BLaER1 treated with 17β-estradiol and CSF1 and Interleukin-3, amounts not matched to agents 10 nM and 100 nM (cell line): ENCODE results near the gene MYOM1.
A peak's percentile ranks its signal among the peaks of the same experiment; 100 is the strongest.

Experiments
- H3K27ac ChIP-seq, 11 experiments: shearing (Covaris generic); formaldehyde crosslinking; 2 replicates each; pipeline ENCODE4 v1.8.1; 2022
- H3K27me3 ChIP-seq, 11 experiments: shearing (Covaris generic); formaldehyde crosslinking; 2 replicates each; pipeline ENCODE4 v1.8.1; 2022
- H3K36me3 ChIP-seq, 11 experiments: shearing (Covaris generic); formaldehyde crosslinking; 2 replicates each; pipeline ENCODE4 v1.8.1; 2022
- H3K4me1 ChIP-seq, 10 experiments: shearing (Covaris generic); formaldehyde crosslinking; 2 replicates each; pipeline ENCODE4 v1.8.1; 2022
- H3K4me2 ChIP-seq, 11 experiments: shearing (Covaris generic); formaldehyde crosslinking; 2 replicates each; pipeline ENCODE4 v1.8.1; 2022
- H3K4me3 ChIP-seq, 10 experiments: shearing (Covaris generic); formaldehyde crosslinking; 2 replicates each; pipeline ENCODE4 v1.8.1; 2022
- H3K9ac ChIP-seq, 11 experiments: shearing (Covaris generic); formaldehyde crosslinking; 2 replicates each; pipeline ENCODE4 v1.8.1; 2022
- H3K9me3 ChIP-seq, 11 experiments: shearing (Covaris generic); formaldehyde crosslinking; replicated peaks in 1 of 11; 2 replicates each; pipeline ENCODE4 v1.8.1; 2022
- H4K20me1 ChIP-seq, 11 experiments: shearing (Covaris generic); formaldehyde crosslinking; 2 replicates each; pipeline ENCODE4 v1.8.1; 2022
- Cebpa-rat ChIP-seq, 11 experiments: shearing (Covaris generic); IDR thresholded peaks; 2 replicates each; pipeline ENCODE4 v1.8.1; 2022

MYOM1 gene

DNA sequence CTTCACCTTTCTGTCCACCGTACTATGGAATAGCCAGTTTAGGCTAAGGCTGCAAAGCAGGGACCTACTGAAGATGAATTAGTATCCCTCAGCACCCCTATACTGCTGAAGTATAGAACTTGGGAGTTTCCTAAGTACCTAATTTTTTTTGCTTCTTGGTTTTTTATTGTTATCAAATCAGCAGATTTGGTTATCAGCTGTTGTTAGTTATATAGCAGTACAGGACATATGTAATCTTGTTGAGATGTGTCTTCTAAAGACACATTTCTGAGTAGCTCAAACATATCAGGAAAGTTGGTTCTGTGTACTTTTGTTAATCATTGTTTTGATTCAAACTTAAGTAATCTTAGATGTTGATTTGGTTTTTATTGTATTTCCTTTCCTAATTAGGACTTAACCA, 33.1 kb upstream of the MYOM1 start:
- Histone ChIP-seq H3K36me3 (peaks cover 63 to 87% (median 72%) of the 10 kb centered on the region in 11 experiments), H3K9ac (no peak overlapping the region; a peak in 1 of 22 replicates), H3K4me2 (peak overlapping the region; percentile 10 to 96 (median 92); a peak in 19 of 22 replicates), H4K20me1 (peaks cover 7 to 93% (median 87%) of the 10 kb centered on the region in 11 experiments; a peak in 21 of 22 replicates), H3K27me3 (no peaks in the 10 kb centered on the region), H3K9me3 (no peaks in the 10 kb centered on the region), H3K4me1 (peaks cover 65 to 86% (median 81%) of the 10 kb centered on the region in 10 experiments), H3K27ac (peak overlapping the region in 1 of 11 experiments; percentile 99; a peak in 2 of 22 replicates), H3K4me3 (no peak overlapping the region)
- TF ChIP-seq Cebpa-rat (IDR thresholded peaks at IDR 0.05): no peak

DNA sequence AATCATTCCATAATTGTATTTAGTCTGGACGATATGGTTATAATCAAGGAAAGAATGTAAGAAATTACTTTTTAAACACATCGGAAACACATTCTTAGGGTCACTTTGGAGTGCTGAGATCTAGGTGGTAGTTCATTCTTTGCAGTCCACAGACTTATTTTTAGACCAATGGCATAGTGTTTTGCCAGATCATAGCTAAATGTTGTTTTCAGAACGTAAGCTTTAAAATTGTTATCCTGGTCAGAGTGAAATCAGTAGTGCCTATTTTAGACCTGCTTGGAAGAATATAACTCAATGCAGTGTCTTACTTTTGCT, 32.2 kb upstream of the MYOM1 start:
- H3K4me1 ChIP-seq: peaks cover 58 to 77% (median 72%) of the 10 kb centered on the region in 10 experiments
- TF ChIP-seq Cebpa-rat (IDR thresholded peaks at IDR 0.05): no peak
- H3K9me3 ChIP-seq: no peaks in the 10 kb centered on the region
- peaks cover 8 to 84% (median 82%) of the 10 kb centered on the region in 11 experiments; a peak in 21 of 22 replicates for H4K20me1 ChIP-seq
- peaks cover 54 to 78% (median 63%) of the 10 kb centered on the region in 11 experiments for H3K36me3 ChIP-seq
- peak overlapping the region; percentile 71 to 97 (median 92) for H3K4me2 ChIP-seq
- H3K27me3 ChIP-seq: no peaks in the 10 kb centered on the region
- peak overlapping the region in 5 of 10 experiments; percentile 41 to 100 (median 93); a peak in 8 of 20 replicates for H3K4me3 ChIP-seq
- peak overlapping the region in 5 of 11 experiments; percentile 10 to 99 (median 31); a peak in 5 of 22 replicates for H3K9ac ChIP-seq
- H3K27ac ChIP-seq: peak overlapping the region in 7 of 11 experiments; percentile 3 to 100 (median 98); a peak in 8 of 22 replicates

DNA sequence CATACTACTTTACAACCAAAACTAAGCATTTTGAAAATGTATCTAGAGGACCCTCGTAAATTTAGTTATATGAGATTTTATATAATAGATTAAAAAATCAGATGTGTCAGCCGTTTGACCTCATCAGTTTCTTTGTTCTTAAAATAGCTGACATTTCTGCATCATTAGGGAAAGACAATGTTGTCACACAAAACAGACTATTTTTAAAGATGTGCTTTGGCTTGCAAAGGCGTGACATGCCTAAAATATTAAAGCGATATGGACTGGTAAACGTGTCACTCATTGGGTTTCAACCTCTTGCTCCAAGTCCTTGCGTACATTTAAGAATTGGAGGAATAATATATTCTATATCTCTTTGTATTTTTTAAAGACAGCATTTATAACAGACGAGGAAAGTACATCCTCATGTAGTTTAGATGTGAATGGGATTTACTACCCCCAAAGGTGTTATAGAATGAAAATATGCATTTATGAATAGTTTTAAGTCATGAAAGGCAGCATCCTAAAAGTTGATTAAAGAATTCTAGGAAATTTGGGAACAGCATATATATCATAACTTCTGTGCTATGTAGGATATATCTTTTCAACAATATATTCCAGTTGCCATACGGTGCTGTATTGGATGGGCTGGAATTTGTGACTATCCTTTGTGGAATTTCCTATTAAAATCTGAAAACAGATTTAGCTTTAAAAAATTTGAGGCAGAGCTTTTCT, 31.6 kb upstream of the MYOM1 start:
- Histone ChIP-seq H3K27ac (peak overlapping the region in 9 of 11 experiments; percentile 3 to 100 (median 98); a peak in 12 of 22 replicates), H4K20me1 (peaks cover 8 to 79% (median 77%) of the 10 kb centered on the region in 11 experiments; a peak in 21 of 22 replicates), H3K36me3 (peaks cover 49 to 72% (median 58%) of the 10 kb centered on the region in 11 experiments), H3K9me3 (no peaks in the 10 kb centered on the region), H3K9ac (peak overlapping the region in 5 of 11 experiments; percentile 10 to 99 (median 31); a peak in 8 of 22 replicates), H3K4me2 (peak overlapping the region; percentile 71 to 97 (median 92)), H3K4me1 (peaks cover 54 to 76% (median 67%) of the 10 kb centered on the region in 10 experiments), H3K27me3 (no peaks in the 10 kb centered on the region), H3K4me3 (peak overlapping the region in 8 of 10 experiments; percentile 25 to 100 (median 91); a peak in 13 of 20 replicates)
- TF ChIP-seq Cebpa-rat (IDR thresholded peaks at IDR 0.05): no peak

DNA sequence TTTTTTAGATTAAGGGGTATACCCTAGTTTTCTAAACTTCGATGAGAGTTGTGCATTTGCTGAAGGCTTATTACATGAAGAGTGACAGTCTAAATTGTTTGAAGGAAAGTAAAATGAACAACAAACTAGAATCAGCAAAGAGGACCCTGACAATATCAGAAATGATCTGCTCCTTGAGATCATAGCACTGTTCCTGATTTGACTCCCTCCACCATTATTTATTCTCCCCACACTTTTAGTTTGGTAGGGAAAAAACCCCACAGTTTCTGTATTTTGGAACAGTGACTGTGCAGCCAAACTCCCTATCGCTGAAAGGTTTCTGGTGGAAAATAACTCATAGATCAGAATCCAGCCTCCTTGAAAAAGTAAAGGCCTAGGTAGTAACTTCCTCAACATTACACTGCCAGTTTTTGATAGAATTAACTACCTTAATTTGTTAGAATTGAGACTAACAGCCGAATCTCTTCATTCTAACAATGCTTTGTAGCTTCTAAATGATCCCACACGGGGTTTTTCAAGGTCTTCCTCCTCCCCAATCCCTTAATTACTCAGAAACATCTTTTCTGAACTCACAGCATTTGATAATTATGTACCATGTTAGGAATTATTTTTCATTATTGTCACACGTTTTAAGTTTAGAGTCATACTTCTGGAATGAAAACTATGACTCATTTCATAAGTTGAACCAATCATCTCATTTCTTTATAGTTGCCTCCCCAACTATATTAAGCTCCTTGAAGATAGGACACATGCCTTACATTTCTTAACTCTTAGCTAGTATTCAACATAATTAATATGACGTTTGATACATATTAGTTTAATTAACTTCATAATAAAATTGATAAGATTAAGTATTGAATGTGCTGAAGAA, 30.7 kb upstream of the MYOM1 start:
- Histone ChIP-seq H3K4me2 (peak overlapping the region; percentile 87 to 97 (median 92)), H3K36me3 (peaks cover 39 to 63% (median 49%) of the 10 kb centered on the region in 11 experiments), H3K4me3 (peak overlapping the region; percentile 87 to 100 (median 92)), H3K9me3 (no peaks in the 10 kb centered on the region), H3K9ac (peak overlapping the region; percentile 62 to 100 (median 97); a peak in 21 of 22 replicates), H4K20me1 (peaks cover 8 to 69% (median 68%) of the 10 kb centered on the region in 11 experiments; a peak in 21 of 22 replicates), H3K4me1 (peaks cover 50 to 73% (median 61%) of the 10 kb centered on the region in 10 experiments), H3K27me3 (no peaks in the 10 kb centered on the region), H3K27ac (peak overlapping the region in 10 of 11 experiments; percentile 23 to 100 (median 98); a peak in 20 of 22 replicates)
- TF ChIP-seq Cebpa-rat (IDR thresholded peaks at IDR 0.05): no peak

DNA sequence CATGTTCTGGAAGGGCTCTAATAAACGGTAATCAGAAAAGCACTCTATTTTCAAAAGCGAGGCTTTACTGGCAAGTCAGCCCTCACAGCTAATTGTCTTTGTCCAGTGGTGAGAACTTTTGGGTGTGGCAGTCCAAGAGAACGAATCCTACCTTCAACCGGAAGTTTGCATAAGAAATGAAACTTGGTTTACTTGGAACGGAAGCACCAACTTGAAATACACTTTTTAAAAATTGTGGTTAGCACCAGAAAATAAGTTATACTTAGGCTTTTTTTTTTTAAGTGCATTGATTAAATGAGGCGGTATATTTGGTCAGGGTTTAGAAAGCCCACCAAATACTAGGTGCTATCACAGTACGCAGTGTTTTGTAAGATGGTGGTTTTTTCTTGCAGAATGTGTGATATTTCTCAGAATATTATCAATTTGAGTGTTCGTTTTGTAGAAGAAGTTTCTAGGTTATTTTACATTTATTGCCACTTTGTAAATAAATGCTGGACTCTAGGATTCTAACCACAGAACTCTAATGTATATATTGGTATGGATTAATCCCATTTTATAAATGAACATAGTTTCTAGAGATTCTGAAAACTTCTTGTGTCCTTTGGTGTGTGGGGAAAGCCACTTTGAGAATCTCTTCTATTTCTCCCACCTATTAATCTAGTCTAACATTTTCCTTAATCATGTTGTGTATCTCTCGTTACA, 29.0 kb upstream of the MYOM1 start:
- peaks cover 49 to 70% (median 60%) of the 10 kb centered on the region in 10 experiments for H3K4me1 ChIP-seq
- peak overlapping the region; percentile 87 to 100 (median 92) for H3K4me3 ChIP-seq
- peak overlapping the region; percentile 96 to 100 (median 98); a peak in 21 of 22 replicates for H3K27ac ChIP-seq

DNA sequence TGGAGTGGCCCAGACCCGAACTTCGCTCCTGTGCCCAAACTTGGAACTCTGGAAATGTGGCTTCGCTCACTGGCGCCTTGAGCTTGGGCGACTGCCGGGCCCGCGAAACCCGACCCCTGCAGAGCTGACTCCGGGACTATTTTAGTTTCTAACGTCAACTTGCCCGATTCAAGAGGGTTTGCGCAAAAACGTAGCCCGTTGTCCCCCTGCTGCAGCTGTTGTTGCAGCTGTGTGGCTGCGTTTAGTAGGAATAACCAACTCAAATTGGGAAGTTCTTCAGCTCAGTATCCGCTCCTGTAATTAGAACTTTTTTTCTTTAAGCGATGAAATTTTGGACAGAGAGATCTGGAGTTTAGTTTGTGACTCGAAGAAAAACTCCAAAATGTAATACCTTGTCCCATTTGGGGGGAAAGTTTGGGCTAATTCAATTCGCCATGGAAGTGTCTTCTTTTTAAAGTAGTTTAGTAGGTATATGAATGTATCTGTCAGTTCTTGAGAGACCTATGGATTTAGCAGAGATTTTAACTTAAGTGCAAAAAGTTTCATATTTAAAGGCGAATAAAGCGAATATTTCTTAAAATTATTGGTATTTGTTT, 28.4 kb upstream of the MYOM1 start:
- peaks cover 45 to 64% (median 58%) of the 10 kb centered on the region in 10 experiments for H3K4me1 ChIP-seq
- H4K20me1 ChIP-seq: peaks cover 8 to 46% (median 45%) of the 10 kb centered on the region in 11 experiments; a peak in 21 of 22 replicates
- peak overlapping the region; percentile 92 to 100 (median 97) for H3K9ac ChIP-seq
- no peak for TF ChIP-seq Cebpa-rat (IDR thresholded peaks at IDR 0.05)
- H3K36me3 ChIP-seq: peaks cover 16 to 40% (median 26%) of the 10 kb centered on the region in 11 experiments; a peak in 21 of 22 replicates
- H3K4me2 ChIP-seq: peak overlapping the region; percentile 87 to 97 (median 92); a peak in 21 of 22 replicates
- H3K27ac ChIP-seq: peak overlapping the region; percentile 96 to 100 (median 98)
- H3K4me3 ChIP-seq: peak overlapping the region; percentile 87 to 100 (median 92)
- no peaks in the 10 kb centered on the region for H3K9me3 ChIP-seq
- no peaks in the 10 kb centered on the region for H3K27me3 ChIP-seq

More for the DNA sequence above, 29.0 kb upstream of the MYOM1 start:
- no peaks in the 10 kb centered on the region for H3K9me3 ChIP-seq
- H3K27me3 ChIP-seq: no peaks in the 10 kb centered on the region
- H4K20me1 ChIP-seq: peaks cover 8 to 53% (median 51%) of the 10 kb centered on the region in 11 experiments; a peak in 21 of 22 replicates
- H3K36me3 ChIP-seq: peaks cover 23 to 47% (median 32%) of the 10 kb centered on the region in 11 experiments
- peak overlapping the region; percentile 87 to 97 (median 92) for H3K4me2 ChIP-seq
- H3K9ac ChIP-seq: peak overlapping the region; percentile 92 to 100 (median 97)
- no peak for TF ChIP-seq Cebpa-rat (IDR thresholded peaks at IDR 0.05)

DNA sequence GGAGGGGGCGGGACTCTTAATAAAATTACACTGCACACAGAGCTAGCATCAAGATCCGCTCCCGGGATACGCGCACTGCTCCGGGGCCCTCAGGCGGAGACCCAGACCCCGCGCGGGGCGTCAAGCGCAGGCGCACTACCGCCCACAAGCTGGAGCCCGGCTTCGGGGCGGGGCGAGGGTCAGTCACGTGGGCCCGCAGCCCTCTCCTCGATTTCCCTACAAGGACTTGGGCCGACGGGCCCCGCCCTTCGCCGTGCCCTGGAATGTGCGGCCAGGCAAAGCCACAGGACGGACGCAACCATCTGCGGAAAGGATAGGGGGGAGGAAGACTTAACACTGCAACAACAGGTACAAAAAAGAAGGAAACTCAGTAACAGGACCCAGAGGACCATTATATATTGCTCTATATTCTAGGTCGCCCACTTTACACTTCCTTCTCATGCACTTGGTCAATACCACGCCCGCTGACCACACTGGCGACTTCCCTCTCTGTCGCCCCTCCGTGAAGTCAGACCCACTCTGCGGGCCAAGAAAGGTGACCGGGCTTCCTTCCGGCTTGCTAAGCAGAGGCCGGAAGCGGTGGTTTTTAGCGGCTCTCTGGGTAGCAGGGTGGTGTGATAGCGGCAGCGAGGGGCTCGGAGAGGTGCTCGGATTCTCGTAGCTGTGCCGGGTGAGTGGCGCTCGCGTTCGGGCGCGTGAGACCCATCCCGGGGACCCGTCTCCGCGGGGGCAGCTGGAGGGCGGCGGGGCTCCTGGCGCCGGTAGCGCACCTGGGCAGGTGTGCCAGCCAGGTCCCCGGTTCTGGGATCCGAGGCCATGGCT, 27.7 kb upstream of the MYOM1 start, which contains the start of gene MYL12A:
Gene MYL12A (plus strand): TSS at position 562 of the 822 bp plus-strand sequence. CDS start 5,447 bp downstream, outside the sequence.
- peak within 1 kb of the TSS; percentile 90 to 97 (median 95) for H3K4me2 ChIP-seq
- H3K4me3 ChIP-seq: peak within 1 kb of the TSS; percentile 87 to 100 (median 92)
- peaks cover 12 to 33% (median 21%) of the 10 kb centered on the region in 11 experiments; a peak in 19 of 22 replicates for H3K36me3 ChIP-seq
- H3K27ac ChIP-seq: peak within 1 kb of the TSS; percentile 96 to 100 (median 98)
- no peaks in the 10 kb centered on the region for H3K27me3 ChIP-seq
- peak within 1 kb of the TSS; percentile 92 to 100 (median 97) for H3K9ac ChIP-seq
- TF ChIP-seq Cebpa-rat (IDR thresholded peaks at IDR 0.05): no peak
- H4K20me1 ChIP-seq: peaks cover 8 to 39% (median 38%) of the 10 kb centered on the region in 11 experiments; a peak in 21 of 22 replicates
- peaks cover 2 to 3% (median 3%) of the 10 kb centered on the region in 11 experiments; a peak in 21 of 22 replicates for H3K9me3 ChIP-seq
- H3K4me1 ChIP-seq: peaks cover 39 to 57% (median 51%) of the 10 kb centered on the region in 10 experiments
